IMR-90 (cell line): ENCODE measurements around the gene RHBDD2. TPM values are rescaled to one million over a fixed set of nuclear protein-coding genes. Genes with fewer than 3 reads are reported as not detected.
"Not testable (repeated sequence)": the region's sequence is repeated elsewhere in the genome, so short reads cannot be mapped to it uniquely, and the experiment has no call there.

ENCODE experiments used
- ATAC-seq: fragments of 200-7000 bp; cut with Tn5 transposase; 2 replicates; pipeline ENCODE4 v1.9.1; 2020; ENCODE audit warnings: low read depth, mild to moderate bottlenecking, moderate library complexity
- BruUV-seq: library from RNA; stranded (reverse); fragments of 400-500 nt; replicated peaks from 2 replicates; lab custom pipeline; 2021; lab: Mats Ljungman, UMichigan
- CTCF ChIA-PET: fragments of 300-600 bp; formaldehyde crosslinking; extraction: SDS; loops from one replicate; lab custom pipeline; 2021; ENCODE audit warnings: antibody characterized with exemption; lab: Yijun Ruan, JAX
- POLR2A ChIA-PET: fragments of 300-600 bp; sonication (Branson Sonifier 250); formaldehyde crosslinking; loops from one replicate; lab custom pipeline; 2022; ENCODE audit warnings: antibody characterized with exemption; ENCODE audit not compliant: unreplicated experiment; lab: Charles Lee
- DNase-seq: peaks from one replicate; pipeline ENCODE4 v3.0.0; 2013
- H2AFZ ChIP-seq: replicated peaks from 2 replicates; pipeline ENCODE3; 2013; ENCODE audit warnings: low read length, mild to moderate bottlenecking; ENCODE audit not compliant: poor library complexity
- H2AK5ac ChIP-seq: 2 replicates; pipeline ENCODE4 v1.6.1; 2013; ENCODE audit warnings: low read depth, low read length, inconsistent platforms
- H2AK9ac ChIP-seq: replicated peaks from 2 replicates; pipeline ENCODE3; 2013; ENCODE audit warnings: mild to moderate bottlenecking, low read depth, low read length, moderate library complexity; ENCODE audit not compliant: poor library complexity
- H2BK120ac ChIP-seq: 2 replicates; pipeline ENCODE4 v1.6.1; 2013; ENCODE audit warnings: low read depth, low read length, inconsistent platforms
- H2BK15ac ChIP-seq: 3 replicates; pipeline ENCODE4 v1.6.1; 2013; ENCODE audit warnings: low read depth, low read length, inconsistent platforms
- H2BK20ac ChIP-seq: 2 replicates; pipeline ENCODE4 v1.6.1; 2013; ENCODE audit warnings: low read depth, mild to moderate bottlenecking, inconsistent platforms, low read length, moderate library complexity
- H2BK5ac ChIP-seq: 2 replicates; pipeline ENCODE4 v1.6.1; 2013; ENCODE audit warnings: mild to moderate bottlenecking, low read depth, low read length, inconsistent platforms; ENCODE audit not compliant: poor library complexity, severe bottlenecking
- H3K14ac ChIP-seq: replicated peaks from 2 replicates; pipeline ENCODE4 v1.6.1; 2013; ENCODE audit warnings: low read depth, low read length, inconsistent platforms
- H3K18ac ChIP-seq: 2 replicates; pipeline ENCODE4 v1.6.1; 2013; ENCODE audit warnings: low read depth, low read length, control low read depth
- H3K23ac ChIP-seq: 2 replicates; pipeline ENCODE4 v1.6.1; 2013; ENCODE audit warnings: low read depth, low read length, inconsistent platforms
- H3K27ac ChIP-seq: 2 replicates; pipeline ENCODE4 v1.5.1; 2013; ENCODE audit warnings: mild to moderate bottlenecking, control low read depth, low read length; ENCODE audit not compliant: insufficient read depth
- H3K27me3 ChIP-seq: 2 replicates; pipeline ENCODE4 v1.6.1; 2013; ENCODE audit warnings: low read length; ENCODE audit not compliant: control insufficient read depth, insufficient read depth
- H3K36me3 ChIP-seq: 2 replicates; pipeline ENCODE4 v1.6.1; 2013; ENCODE audit warnings: low read length, mixed read lengths; ENCODE audit not compliant: control insufficient read depth, insufficient read depth
- H3K4ac ChIP-seq: 2 replicates; pipeline ENCODE4 v1.6.1; 2013; ENCODE audit warnings: low read depth, low read length, inconsistent platforms
- H3K4me1 ChIP-seq: 2 replicates; pipeline ENCODE4 v1.6.1; 2013; ENCODE audit warnings: low read length, mixed read lengths; ENCODE audit not compliant: control insufficient read depth, insufficient read depth
- H3K4me2 ChIP-seq: 2 replicates; pipeline ENCODE4 v1.6.1; 2013; ENCODE audit warnings: low read depth, mild to moderate bottlenecking, control low read depth, low read length, moderate library complexity
- H3K4me3 ChIP-seq: 2 replicates; pipeline ENCODE4 v1.5.1; 2013; ENCODE audit warnings: low read depth, mild to moderate bottlenecking, control low read depth, low read length, moderate library complexity; ENCODE audit not compliant: insufficient read depth
- H3K56ac ChIP-seq: 2 replicates; pipeline ENCODE4 v1.6.1; 2013; ENCODE audit warnings: low read length, inconsistent platforms; ENCODE audit not compliant: insufficient read depth; ENCODE audit errors: extremely low read depth
- H3K79me1 ChIP-seq, 2 experiments: 2 replicates each; pipeline ENCODE4 v1.6.1; 2013; ENCODE audit warnings: low read length in 2 of 2, inconsistent platforms in 1 of 2, low read depth in 1 of 2
- H3K9ac ChIP-seq: 2 replicates; pipeline ENCODE4 v1.6.1; 2013; ENCODE audit warnings: low read depth, low read length, control low read depth
- H3K9me1 ChIP-seq: 2 replicates; pipeline ENCODE4 v1.6.1; 2013; ENCODE audit warnings: low read length, inconsistent platforms; ENCODE audit not compliant: insufficient read depth
- H3K9me3 ChIP-seq: 2 replicates; pipeline ENCODE4 v1.6.1; 2013; ENCODE audit warnings: low read length; ENCODE audit not compliant: control insufficient read depth, insufficient read depth
- H4K20me1 ChIP-seq: 2 replicates; pipeline ENCODE4 v1.6.1; 2013; ENCODE audit warnings: low read length, inconsistent platforms; ENCODE audit not compliant: insufficient read depth
- H4K5ac ChIP-seq: 2 replicates; pipeline ENCODE4 v1.6.1; 2013; ENCODE audit warnings: mild to moderate bottlenecking, low read depth, low read length, control low read depth
- H4K8ac ChIP-seq, 2 experiments: 2 replicates each; pipeline ENCODE4 v1.6.1; 2013; ENCODE audit warnings: low read depth in 2 of 2, low read length in 2 of 2, control low read depth in 1 of 2, inconsistent platforms in 1 of 2
- H4K91ac ChIP-seq: 2 replicates; pipeline ENCODE4 v1.6.1; 2013; ENCODE audit warnings: low read depth, low read length, inconsistent platforms; ENCODE audit not compliant: insufficient read depth
- ELK1 ChIP-seq: fragments of 150-350 bp; IDR thresholded peaks from 2 replicates; pipeline ENCODE4 v1.6.1; 2016; ENCODE audit warnings: low read depth, mild to moderate bottlenecking, low read length, moderate library complexity, borderline replicate concordance
- MXI1 ChIP-seq: IDR thresholded peaks from 2 replicates; pipeline ENCODE4 v1.6.1; 2012; ENCODE audit warnings: low read depth, mild to moderate bottlenecking, low read length, moderate library complexity, borderline replicate concordance
- WGBS, 2 experiments: methylation state at CpG; one replicate each; pipeline versions ENCODE4 v1.1.5 to v1.1.7; 2013; ENCODE audit warnings: missing lambda C conversion rate in 2 of 2; ENCODE audit not compliant: insufficient read length in 1 of 2; ENCODE audit errors: extremely low coverage in 2 of 2; 5-methylcytosine and 5-hydroxymethylcytosine counted together
- dilution Hi-C: fragments of 300-500 bp; cut with HindIII; formaldehyde crosslinking; loops from one replicate; pipeline ENCODE4 v1.14.3; 2018; ENCODE audit warnings: low sequenced_read_pairs; ENCODE audit not compliant: unreplicated experiment
- in situ Hi-C: fragments of 300-500 bp; cut with MboI; formaldehyde crosslinking; loops from 3 replicates; pipeline ENCODE4 v1.14.3; 2019; ENCODE audit warnings: low sequenced_read_pairs, inconsistent platforms, mixed read lengths
- intact Hi-C: fragments of 100-400 bp; cut with micrococcal nuclease; formaldehyde crosslinking; loops from 2 replicates; pipeline ENCODE4 v1.10.0; 2022
- polyA plus RNA-seq, 3 experiments: library from polyadenylated mRNA; depleted of rRNA; stranded (reverse); fragments of >200 nt; gene quantifications; 2 replicates each; pipeline ENCODE4 v1.2.3, GENCODE V29; 2012; ENCODE audit warnings: low replicate concordance in 1 of 3
- total RNA-seq: library from RNA; depleted of rRNA; stranded (reverse); fragments of >200 nt; gene quantifications from 2 replicates; pipeline ENCODE4 v1.2.3, GENCODE V29; 2012

Gene RHBDD2
- total and polyA plus RNA-seq, 2 of the 4 experiments (the other 2 are of a cell fraction) = 9.7 to 42.4 TPM

GRCh38 chr7:75909521-75910132 is 30.8 kb downstream of the RHBDD2 start:
- Histone ChIP-seq H3K27me3 (no peaks in the 10 kb centered on the region), H4K5ac (no peak overlapping the region), H3K4me2 (no peak overlapping the region), H3K9me1 (peaks cover 12% of the 10 kb centered on the region; the same call in 1 of the 2 replicates), H3K27ac (no peak overlapping the region), H3K23ac (no peak overlapping the region), H2BK120ac (no peak overlapping the region), H3K4me1 (peaks cover 10% of the 10 kb centered on the region), H3K36me3 (no peaks in the 10 kb centered on the region), H3K79me1 (peaks cover 5 to 8% of the 10 kb centered on the region in 2 experiments; a peak in 3 of 4 replicates), H2BK20ac (no peak overlapping the region), H3K9ac (no peak overlapping the region), H3K9me3 (no peaks in the 10 kb centered on the region), H2AK5ac (no peak overlapping the region), H2AFZ (no peak overlapping the region), H3K18ac (no peak overlapping the region), H3K4ac (no peak overlapping the region), H3K56ac (no peak overlapping the region), H3K14ac (no peak overlapping the region), H4K20me1 (no peaks in the 10 kb centered on the region; the same call in 1 of the 2 replicates), H2BK5ac (no peak overlapping the region), H3K4me3 (no peak overlapping the region), H2BK15ac (no peak overlapping the region), H4K8ac (no peak overlapping the region), H4K91ac (no peak overlapping the region), H2AK9ac (no peak overlapping the region)
- WGBS, 2 experiments = 67% methylated on average over 3 of the region's 5 CpGs; no CpG with 5 or more reads in 1 of the 2 experiments
- ATAC-seq = no peak
- intact Hi-C loops = loop anchor here (10.0 kb wide), 2 partner anchors 55 to 105 kb away; no protein-coding TSS in a partner anchor
- TF ChIP-seq ELK1 (no peak), MXI1 (no peak)
- CTCF ChIA-PET = interaction anchor here (0.7 kb wide), 1 partner anchor 32 kb away, joined by 3 read pairs; no protein-coding TSS in a partner anchor
- BruUV-seq = no TSS peak
- POLR2A ChIA-PET = no interaction called here
- dilution Hi-C loops = no loop called here
- no peak for DNase-seq
- in situ Hi-C loops = no loop called here

- H2BK120ac ChIP-seq, H2AK9ac ChIP-seq, H4K20me1 ChIP-seq, H3K4me1 ChIP-seq, H3K27ac ChIP-seq, H2BK5ac ChIP-seq, H3K36me3 ChIP-seq, H3K4me3 ChIP-seq, H2BK20ac ChIP-seq, H3K27me3 ChIP-seq, in situ Hi-C loops, POLR2A ChIA-PET, H2AFZ ChIP-seq, ATAC-seq, CTCF ChIA-PET, H4K91ac ChIP-seq, H2BK15ac ChIP-seq, H3K18ac ChIP-seq, H3K23ac ChIP-seq, H4K5ac ChIP-seq, H2AK5ac ChIP-seq, H4K8ac ChIP-seq, H3K14ac ChIP-seq, H3K4me2 ChIP-seq, dilution Hi-C loops, H3K9ac ChIP-seq, DNase-seq, BruUV-seq, H3K4ac ChIP-seq, H3K56ac ChIP-seq, H3K9me3 ChIP-seq: not testable (repeated sequence)
- intact Hi-C loops = loop anchor here (10.0 kb wide), 2 partner anchors 54 to 104 kb away; no protein-coding TSS in a partner anchor
- Histone ChIP-seq H3K9me1 (peaks cover 10% of the 10 kb centered on the region; the same call in 1 of the 2 replicates), H3K79me1 (peaks cover 13 to 19% of the 10 kb centered on the region in 2 experiments; a peak in 3 of 4 replicates)
- WGBS, 2 experiments = no CpG with 5 or more reads among the region's 12 CpGs
These were observed 32.4 kb downstream of the RHBDD2 start for GRCh38 chr7:75911186-75911585.
